ENCODE data around the gene PRPF19.

Gene PRPF19

GRCh38 chr11:60842668-60843600, 63.5 kb downstream of the PRPF19 start:
- no peak for DNase-seq (ENCODE audit: low read depth in 3 of 3)

GRCh38 chr11:60841797-60842667, 64.4 kb downstream of the PRPF19 start, which contains the start of gene CCDC86:
Gene CCDC86 (plus strand): TSS chr11:60842113. CDS start chr11:60842125, 12 bp downstream.
- peak; percentile 95 to 98 (median 97) for DNase-seq (ENCODE audit: low read depth in 3 of 3)
